GM18498 (cell line): Measurements from ENCODE around the gene FBN3.
"Not testable (repeated sequence)": the region's sequence is repeated elsewhere in the genome, so short reads cannot be mapped to it uniquely, and the experiment has no call there.

Source experiments
- ATAC-seq: cut with Tn5 transposase; IDR thresholded peaks from one replicate; pipeline ENCODE4 v1.9.1; 2021; ENCODE audit warnings: mild to moderate bottlenecking, moderate library complexity; ENCODE audit not compliant: unreplicated experiment

The FBN3 gene

GRCh38 chr19:8120636-8121480 is 28.5 kb downstream of the FBN3 start:
- ATAC-seq: no peak

GRCh38 chr19:8117991-8118390 is 31.4 kb downstream of the FBN3 start:
- ATAC-seq: no peak

GRCh38 chr19:8116437-8117293 is 32.7 kb downstream of the FBN3 start:
- no peak for ATAC-seq

- no peak for ATAC-seq
Measured at GRCh38 chr19:8115805-8116396, 33.5 kb downstream of the FBN3 start.

GRCh38 chr19:8113017-8113416 is 36.4 kb downstream of the FBN3 start:
- ATAC-seq: no peak

- ATAC-seq: no peak
Measured at GRCh38 chr19:8111376-8111775, 38.0 kb downstream of the FBN3 start.

GRCh38 chr19:8110931-8111330 is 38.5 kb downstream of the FBN3 start:
- ATAC-seq: no peak

GRCh38 chr19:8109890-8110662 is 39.3 kb downstream of the FBN3 start:
- ATAC-seq: no peak

GRCh38 chr19:8109455-8109854 is 39.9 kb downstream of the FBN3 start:
- no peak for ATAC-seq

- ATAC-seq: no peak
Measured at GRCh38 chr19:8108560-8109445, 40.6 kb downstream of the FBN3 start.

- ATAC-seq: no peak
Measured at GRCh38 chr19:8107301-8107903, 42.0 kb downstream of the FBN3 start.

GRCh38 chr19:8105471-8105870 is 43.9 kb downstream of the FBN3 start:
- ATAC-seq: no peak

- not testable (repeated sequence) for ATAC-seq
Measured at GRCh38 chr19:8101910-8102309, 47.5 kb downstream of the FBN3 start.

- no peak for ATAC-seq
Measured at GRCh38 chr19:8101311-8101710, 48.1 kb downstream of the FBN3 start.

GRCh38 chr19:8097681-8098567 is 51.5 kb downstream of the FBN3 start:
- ATAC-seq: no peak

GRCh38 chr19:8097198-8097597 is 52.2 kb downstream of the FBN3 start:
- ATAC-seq: no peak

- no peak for ATAC-seq
Measured at GRCh38 chr19:8096071-8096470, 53.3 kb downstream of the FBN3 start.

- no peak for ATAC-seq
Measured at GRCh38 chr19:8095354-8095886, 54.0 kb downstream of the FBN3 start.
